HepG2 (cell line): ENCODE data around the gene OR52K1.

Experiments used
- PCBP1 ChIP-seq: fragments of 200-400 bp; formaldehyde crosslinking; IDR thresholded peaks from 2 replicates; pipeline ENCODE4 v1.6.1; 2017; ENCODE audit warnings: mild to moderate bottlenecking, low read depth, low read length, borderline replicate concordance
- ZBTB21 ChIP-seq: sonication (generic); formaldehyde crosslinking; IDR thresholded peaks from 2 replicates; pipeline ENCODE4 v1.4.0; 2020; ENCODE audit warnings: missing genetic modification reagents
- ZBTB40 ChIP-seq, 2 experiments: fragments of 450-650 bp in 1 of 2; sonication (generic) in 1 of 2; formaldehyde crosslinking in 1 of 2; IDR thresholded peaks; 2 replicates each; pipeline versions ENCODE4 v1.6.1 to v1.8.0; 2016 to 2022; ENCODE audit warnings: antibody characterized with exemption in 1 of 2, mild to moderate bottlenecking in 1 of 2, missing genetic modification reagents in 1 of 2
- ZNF205 ChIP-seq: IDR thresholded peaks from 2 replicates; pipeline ENCODE4 v1.6.1; 2018; ENCODE audit warnings: missing biosample characterization, missing genetic modification reagents
- TF ChIP-seq, protein P1 (sequence below): sonication (generic); formaldehyde crosslinking; IDR thresholded peaks from 2 replicates; pipeline ENCODE4 v1.5.0; 2020; ENCODE audit warnings: mild to moderate bottlenecking, missing genetic modification reagents, moderate library complexity

- TF ChIP-seq PCBP1 (no peak), ZBTB40 (IDR thresholded peaks at IDR 0.05) (no peak), ZBTB40 (CRISPR knock-in tag; IDR thresholded peaks at IDR 0.05) (no peak), ZNF205 (CRISPR knock-in tag) (no peak), ZBTB21 (no peak)
- TF ChIP-seq, protein P1, sequence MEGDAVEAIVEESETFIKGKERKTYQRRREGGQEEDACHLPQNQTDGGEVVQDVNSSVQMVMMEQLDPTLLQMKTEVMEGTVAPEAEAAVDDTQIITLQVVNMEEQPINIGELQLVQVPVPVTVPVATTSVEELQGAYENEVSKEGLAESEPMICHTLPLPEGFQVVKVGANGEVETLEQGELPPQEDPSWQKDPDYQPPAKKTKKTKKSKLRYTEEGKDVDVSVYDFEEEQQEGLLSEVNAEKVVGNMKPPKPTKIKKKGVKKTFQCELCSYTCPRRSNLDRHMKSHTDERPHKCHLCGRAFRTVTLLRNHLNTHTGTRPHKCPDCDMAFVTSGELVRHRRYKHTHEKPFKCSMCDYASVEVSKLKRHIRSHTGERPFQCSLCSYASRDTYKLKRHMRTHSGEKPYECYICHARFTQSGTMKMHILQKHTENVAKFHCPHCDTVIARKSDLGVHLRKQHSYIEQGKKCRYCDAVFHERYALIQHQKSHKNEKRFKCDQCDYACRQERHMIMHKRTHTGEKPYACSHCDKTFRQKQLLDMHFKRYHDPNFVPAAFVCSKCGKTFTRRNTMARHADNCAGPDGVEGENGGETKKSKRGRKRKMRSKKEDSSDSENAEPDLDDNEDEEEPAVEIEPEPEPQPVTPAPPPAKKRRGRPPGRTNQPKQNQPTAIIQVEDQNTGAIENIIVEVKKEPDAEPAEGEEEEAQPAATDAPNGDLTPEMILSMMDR (CRISPR knock-in tag), result no peak
Observed at GRCh38 chr11:4459500-4459899, 22.9 kb upstream of the OR52K1 start.
